HEK293 (cell line): ENCODE results near the gene TPH2.

Experiments
- CTCF ChIA-PET: fragments of 350-600 bp; formaldehyde crosslinking; extraction: SDS; loops from one replicate; lab custom pipeline; 2021; ENCODE audit warnings: antibody characterized with exemption; lab: Yijun Ruan, JAX
- POLR2A ChIA-PET: fragments of 300-600 bp; formaldehyde crosslinking; extraction: SDS; loops from one replicate; lab custom pipeline; 2020; ENCODE audit warnings: antibody characterized with exemption, inconsistent platforms; lab: Yijun Ruan, JAX
- H3K27ac ChIP-seq: fragments of 200-500 bp; sonication (Bioruptor generic); 2 replicates; pipeline ENCODE4 v1.5.1; 2014; ENCODE audit warnings: low read depth, low read length, control low read depth, inconsistent platforms; ENCODE audit errors: extremely low read depth
- H3K36me3 ChIP-seq, 2 experiments: fragments of 200-500 bp in 1 of 2; sonication (Bioruptor generic) in 1 of 2; 1 replicate in 1 of 2; 2 replicates in 1 of 2; pipeline ENCODE4 v1.5.1; 2014 to 2017; ENCODE audit warnings: inconsistent platforms in 2 of 2, low read length in 2 of 2; ENCODE audit not compliant: control insufficient read depth in 2 of 2, insufficient read depth in 1 of 2
- H3K4me1 ChIP-seq: fragments of 200-500 bp; sonication (Bioruptor generic); 2 replicates; pipeline ENCODE4 v1.5.1; 2014; ENCODE audit warnings: mild to moderate bottlenecking, low read length, inconsistent platforms; ENCODE audit not compliant: control insufficient read depth, insufficient read depth
- H3K4me3 ChIP-seq: 2 replicates; pipeline ENCODE4 v1.5.1; 2011; ENCODE audit warnings: low read depth, mild to moderate bottlenecking, control low read depth, low read length, moderate library complexity
- H3K9me3 ChIP-seq: fragments of 200-500 bp; sonication (Bioruptor generic); 2 replicates; pipeline ENCODE4 v1.5.1; 2014; ENCODE audit warnings: low read depth, low read length, inconsistent platforms; ENCODE audit not compliant: control insufficient read depth, insufficient read depth
- FEZF1 ChIP-seq: fragments of 450-650 bp; formaldehyde crosslinking; IDR thresholded peaks from 2 replicates; pipeline ENCODE4 v1.5.1; 2016; ENCODE audit warnings: missing biosample characterization, missing genetic modification characterization
- GLIS1 ChIP-seq: fragments of 450-650 bp; formaldehyde crosslinking; IDR thresholded peaks from 2 replicates; pipeline ENCODE4 v1.5.1; 2016; ENCODE audit warnings: missing biosample characterization, missing genetic modification characterization
- OSR2 ChIP-seq: fragments of 450-650 bp; formaldehyde crosslinking; IDR thresholded peaks from 2 replicates; pipeline ENCODE4 v1.5.1; 2016; ENCODE audit warnings: missing biosample characterization, missing genetic modification characterization
- PRDM1 ChIP-seq: fragments of 450-650 bp; formaldehyde crosslinking; IDR thresholded peaks from 2 replicates; pipeline ENCODE4; 2016; ENCODE audit warnings: missing biosample characterization, missing genetic modification characterization
- PRDM10 ChIP-seq: fragments of 450-650 bp; formaldehyde crosslinking; IDR thresholded peaks from 2 replicates; pipeline ENCODE4 v1.5.1; 2016; ENCODE audit warnings: missing biosample characterization, missing genetic modification characterization
- REPIN1 ChIP-seq: fragments of 450-650 bp; formaldehyde crosslinking; IDR thresholded peaks from 2 replicates; pipeline ENCODE4 v1.5.1; 2017; ENCODE audit warnings: missing biosample characterization, missing genetic modification characterization, low read depth
- SALL2 ChIP-seq: fragments of 450-650 bp; formaldehyde crosslinking; IDR thresholded peaks from 2 replicates; pipeline ENCODE4 v1.5.0; 2017; ENCODE audit warnings: missing biosample characterization, mild to moderate bottlenecking, missing genetic modification characterization, borderline replicate concordance
- SCRT2 ChIP-seq: fragments of 450-650 bp; formaldehyde crosslinking; IDR thresholded peaks from 2 replicates; pipeline ENCODE4 v1.5.1; 2016; ENCODE audit warnings: missing biosample characterization, missing genetic modification characterization
- ZBTB1 ChIP-seq: fragments of 450-650 bp; formaldehyde crosslinking; IDR thresholded peaks from 2 replicates; pipeline ENCODE4 v1.5.1; 2016; ENCODE audit warnings: missing biosample characterization, missing genetic modification characterization
- ZFP69B ChIP-seq: fragments of 450-650 bp; formaldehyde crosslinking; IDR thresholded peaks from 2 replicates; pipeline ENCODE4 v1.5.1; 2016; ENCODE audit warnings: missing biosample characterization, missing genetic modification characterization
- ZIC2 ChIP-seq: fragments of 450-650 bp; formaldehyde crosslinking; IDR thresholded peaks from 2 replicates; pipeline ENCODE4 v1.5.1; 2016; ENCODE audit warnings: missing biosample characterization, missing genetic modification characterization
- ZNF133 ChIP-seq: fragments of 450-650 bp; formaldehyde crosslinking; IDR thresholded peaks from 2 replicates; pipeline ENCODE4 v1.5.1; 2016; ENCODE audit warnings: missing biosample characterization, missing genetic modification characterization
- ZNF155 ChIP-seq: fragments of 450-650 bp; formaldehyde crosslinking; IDR thresholded peaks from 2 replicates; pipeline ENCODE4 v1.5.1; 2016; ENCODE audit warnings: missing biosample characterization, missing genetic modification characterization
- ZNF211 ChIP-seq: fragments of 450-650 bp; formaldehyde crosslinking; IDR thresholded peaks from 2 replicates; pipeline ENCODE4 v1.5.1; 2016; ENCODE audit warnings: low read depth, missing biosample characterization, missing genetic modification characterization
- ZNF280C ChIP-seq: fragments of 450-650 bp; formaldehyde crosslinking; IDR thresholded peaks from 2 replicates; pipeline ENCODE4 v1.5.1; 2016; ENCODE audit warnings: missing biosample characterization, missing genetic modification characterization
- ZNF350 ChIP-seq: fragments of 450-650 bp; formaldehyde crosslinking; IDR thresholded peaks from 2 replicates; pipeline ENCODE4 v1.5.0; 2017; ENCODE audit warnings: missing biosample characterization, mild to moderate bottlenecking, missing genetic modification characterization
- ZNF37A ChIP-seq: fragments of 450-650 bp; IDR thresholded peaks from 2 replicates; pipeline ENCODE4 v1.5.1; 2018; ENCODE audit warnings: missing biosample characterization, missing genetic modification characterization
- ZNF398 ChIP-seq: fragments of 450-650 bp; formaldehyde crosslinking; IDR thresholded peaks from 2 replicates; pipeline ENCODE4 v1.5.1; 2017; ENCODE audit warnings: missing biosample characterization, missing genetic modification characterization
- ZNF426 ChIP-seq: fragments of 450-650 bp; formaldehyde crosslinking; IDR thresholded peaks from 2 replicates; pipeline ENCODE4 v1.5.1; 2017; ENCODE audit warnings: missing biosample characterization, missing genetic modification characterization, mild to moderate bottlenecking, inconsistent platforms, moderate library complexity
- ZNF529 ChIP-seq: fragments of 450-650 bp; formaldehyde crosslinking; IDR thresholded peaks from 2 replicates; pipeline ENCODE4 v1.5.1; 2017; ENCODE audit warnings: missing genetic modification characterization, missing biosample characterization; ENCODE audit not compliant: insufficient replicate concordance
- ZNF544 ChIP-seq: fragments of 450-650 bp; formaldehyde crosslinking; IDR thresholded peaks from 2 replicates; pipeline ENCODE4 v1.5.0; 2017; ENCODE audit warnings: missing biosample characterization, missing genetic modification characterization
- ZNF600 ChIP-seq: fragments of 450-650 bp; formaldehyde crosslinking; IDR thresholded peaks from 2 replicates; pipeline ENCODE4 v1.5.1; 2016; ENCODE audit warnings: missing biosample characterization, missing genetic modification characterization
- ZNF623 ChIP-seq: fragments of 450-650 bp; formaldehyde crosslinking; IDR thresholded peaks from 2 replicates; pipeline ENCODE4 v1.5.1; 2016; ENCODE audit warnings: missing biosample characterization, missing genetic modification characterization
- ZNF660 ChIP-seq: fragments of 450-650 bp; IDR thresholded peaks from 2 replicates; pipeline ENCODE4 v1.5.1; 2018; ENCODE audit warnings: missing biosample characterization, mild to moderate bottlenecking, missing genetic modification characterization
- ZNF664 ChIP-seq: fragments of 450-650 bp; formaldehyde crosslinking; IDR thresholded peaks from 2 replicates; pipeline ENCODE4 v1.5.1; 2016; ENCODE audit warnings: missing biosample characterization, missing genetic modification characterization
- ZNF777 ChIP-seq: fragments of 450-650 bp; formaldehyde crosslinking; IDR thresholded peaks from 2 replicates; pipeline ENCODE4 v1.5.1; 2017; ENCODE audit warnings: missing biosample characterization, missing genetic modification characterization, borderline replicate concordance
- ZNF843 ChIP-seq: fragments of 450-650 bp; formaldehyde crosslinking; IDR thresholded peaks from 2 replicates; pipeline ENCODE4 v1.5.1; 2016; ENCODE audit warnings: missing biosample characterization, missing genetic modification characterization
- TF ChIP-seq, protein P1 (sequence below): fragments of 450-650 bp; formaldehyde crosslinking; IDR thresholded peaks from 2 replicates; pipeline ENCODE4 v1.5.1; 2016; ENCODE audit warnings: missing biosample characterization, missing genetic modification characterization

The TPH2 gene

DNA sequence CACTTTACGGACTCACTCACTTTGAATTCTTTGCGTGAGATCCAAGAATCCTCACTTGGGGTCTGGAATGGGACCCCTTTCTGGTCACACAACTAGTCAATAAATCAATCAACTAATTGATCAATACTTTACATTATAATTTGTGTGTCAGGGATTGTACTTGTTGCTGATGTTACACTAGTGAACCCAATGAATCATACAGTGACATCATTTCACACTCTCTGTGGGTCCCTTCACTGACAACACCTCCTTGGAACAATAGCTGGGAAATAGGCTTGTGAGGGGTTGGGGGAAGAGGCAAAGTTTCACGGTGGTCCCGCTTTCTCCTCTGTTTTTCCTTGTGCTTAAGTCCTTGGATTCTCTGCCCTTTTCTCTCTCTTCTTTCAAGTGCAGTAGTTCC, 35.0 kb downstream of the TPH2 start:
- H3K9me3 ChIP-seq = no peaks in the 10 kb centered on the region
- TF ChIP-seq ZIC2 (tag by site-specific recombination) = no peak
- TF ChIP-seq ZNF211 (tag by site-specific recombination) = no peak
- no peak for TF ChIP-seq REPIN1
- TF ChIP-seq PRDM1 (tag by site-specific recombination) = peak; percentile 48; the same call in 1 of the 2 replicates
- TF ChIP-seq ZNF350 = no peak
- TF ChIP-seq ZFP69B (tag by site-specific recombination) = peak; percentile 34; the same call in 1 of the 2 replicates
- TF ChIP-seq SCRT2 (tag by site-specific recombination) = peak; percentile 75; the same call in 1 of the 2 replicates
- no peak for TF ChIP-seq ZNF133
- TF ChIP-seq, protein P1, sequence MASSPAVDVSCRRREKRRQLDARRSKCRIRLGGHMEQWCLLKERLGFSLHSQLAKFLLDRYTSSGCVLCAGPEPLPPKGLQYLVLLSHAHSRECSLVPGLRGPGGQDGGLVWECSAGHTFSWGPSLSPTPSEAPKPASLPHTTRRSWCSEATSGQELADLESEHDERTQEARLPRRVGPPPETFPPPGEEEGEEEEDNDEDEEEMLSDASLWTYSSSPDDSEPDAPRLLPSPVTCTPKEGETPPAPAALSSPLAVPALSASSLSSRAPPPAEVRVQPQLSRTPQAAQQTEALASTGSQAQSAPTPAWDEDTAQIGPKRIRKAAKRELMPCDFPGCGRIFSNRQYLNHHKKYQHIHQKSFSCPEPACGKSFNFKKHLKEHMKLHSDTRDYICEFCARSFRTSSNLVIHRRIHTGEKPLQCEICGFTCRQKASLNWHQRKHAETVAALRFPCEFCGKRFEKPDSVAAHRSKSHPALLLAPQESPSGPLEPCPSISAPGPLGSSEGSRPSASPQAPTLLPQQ = peak; percentile 65; the same call in 1 of the 2 replicates
- no peak for TF ChIP-seq SALL2 (tag by site-specific recombination)
- no peak for TF ChIP-seq ZNF529
- TF ChIP-seq GLIS1 (tag by site-specific recombination) = peak; percentile 17; the same call in 1 of the 2 replicates
- no peak for TF ChIP-seq PRDM10 (tag by site-specific recombination)
- no peak for TF ChIP-seq ZNF398
- no peak for TF ChIP-seq ZNF660
- TF ChIP-seq, all 188 proteins: peak for 5
- Histone ChIP-seq H3K27ac (no peak overlapping the region), H3K4me3 (no peak overlapping the region), H3K4me1 (no peaks in the 10 kb centered on the region), H3K36me3 (no peaks in the 10 kb centered on the region)
- ChIA-PET POLR2A (no interaction called here), CTCF (no interaction called here)

- Histone ChIP-seq H3K9me3 (no peaks in the 10 kb centered on the region), H3K4me3 (no peak overlapping the region), H3K27ac (no peak overlapping the region), H3K36me3 (no peaks in the 10 kb centered on the region), H3K4me1 (no peaks in the 10 kb centered on the region)
- ChIA-PET POLR2A (no interaction called here), CTCF (no interaction called here)
- TF ChIP-seq ZNF623 (tag by site-specific recombination) (no peak), FEZF1 (tag by site-specific recombination) (no peak), ZNF426 (tag by site-specific recombination) (no peak), ZNF843 (no peak), ZBTB1 (no peak), ZNF37A (tag by site-specific recombination) (no peak), ZNF664 (tag by site-specific recombination) (no peak), ZNF544 (tag by site-specific recombination) (no peak), OSR2 (tag by site-specific recombination) (no peak), ZNF280C (tag by site-specific recombination) (no peak), ZNF777 (tag by site-specific recombination) (no peak), ZNF600 (tag by site-specific recombination) (no peak), ZNF155 (tag by site-specific recombination) (no peak)
These were observed 41.9 kb downstream of the TPH2 start for GRCh38 chr12:71980538-71980937.
